ENCODE measurements around the gene HOXC12.

Gene HOXC12

GRCh38 chr12:53982648-53983567 is 28.2 kb downstream of the HOXC12 start:
- H3K4me3 ChIP-seq (ENCODE audit: control insufficient read depth, low read depth, low read length) = no peak overlapping the region
- no peak for DNase-seq (ENCODE audit: low read depth)
- TF ChIP-seq CTCF (conservative IDR thresholded peaks at IDR 0.05; ENCODE audit: control insufficient read depth, insufficient read depth, low read depth, low read length) = no peak

- no peak for TF ChIP-seq CTCF (conservative IDR thresholded peaks at IDR 0.05; ENCODE audit: control insufficient read depth, insufficient read depth, low read depth, low read length)
- no peak for DNase-seq (ENCODE audit: low read depth)
Measured at GRCh38 chr12:53983568-53983949, 28.9 kb downstream of the HOXC12 start.

GRCh38 chr12:53983950-53984572 is 29.4 kb downstream of the HOXC12 start:
- H3K4me3 ChIP-seq (ENCODE audit: control insufficient read depth, low read depth, low read length) = no peak overlapping the region
- TF ChIP-seq CTCF (conservative IDR thresholded peaks at IDR 0.05; ENCODE audit: control insufficient read depth, insufficient read depth, low read depth, low read length) = no peak
- no peak for DNase-seq (ENCODE audit: low read depth)

More at GRCh38 chr12:53983568-53983949, 28.9 kb downstream of the HOXC12 start:
- no peak overlapping the region for H3K4me3 ChIP-seq (ENCODE audit: control insufficient read depth, low read depth, low read length)

- peak; percentile 97 for DNase-seq (ENCODE audit: low read depth)
- peak; percentile 76 for TF ChIP-seq CTCF (conservative IDR thresholded peaks at IDR 0.05; ENCODE audit: control insufficient read depth, insufficient read depth, low read depth, low read length)
- peak within 1 kb of the TSS; percentile 69 for H3K4me3 ChIP-seq (ENCODE audit: control insufficient read depth, low read depth, low read length)
Measured at GRCh38 chr12:53984901-53985691, 30.4 kb downstream of the HOXC12 start, which contains the start of gene HOXC10. TSS of gene HOXC10 (plus strand) at chr12:53985146. CDS start at chr12:53985260, 114 bp downstream.

GRCh38 chr12:53985692-53985993 is 30.9 kb downstream of the HOXC12 start:
- H3K4me3 ChIP-seq (ENCODE audit: control insufficient read depth, low read depth, low read length) = peak overlapping the region; percentile 69
- DNase-seq (ENCODE audit: low read depth) = no peak
- TF ChIP-seq CTCF (conservative IDR thresholded peaks at IDR 0.05; ENCODE audit: control insufficient read depth, insufficient read depth, low read depth, low read length) = no peak

GRCh38 chr12:53985994-53986685 is 31.4 kb downstream of the HOXC12 start:
- DNase-seq (ENCODE audit: low read depth) = no peak
- H3K4me3 ChIP-seq (ENCODE audit: control insufficient read depth, low read depth, low read length) = peak overlapping the region; percentile 69
- no peak for TF ChIP-seq CTCF (conservative IDR thresholded peaks at IDR 0.05; ENCODE audit: control insufficient read depth, insufficient read depth, low read depth, low read length)

Measured in fibroblast of mammary gland (primary cell).